Breast epithelium (tissue), 4 donors: ENCODE data around the gene PRDM16. TPM values are rescaled to one million over a fixed set of nuclear protein-coding genes. Genes with fewer than 3 reads are reported as not detected.
"Not testable (repeated sequence)": the region's sequence is repeated elsewhere in the genome, so short reads cannot be mapped to it uniquely, and the experiment has no call there.

Experiments used
- DNase-seq, 2 donors: peaks; one replicate each; pipeline ENCODE4 v3.0.0-alpha.2; 2019; ENCODE audit warnings: low spot score in 2 of 2
- H3K27ac ChIP-seq, 2 donors: fragments of 200-600 bp; sonication (generic) in 1 of 2; one replicate each; pipeline ENCODE4 v1.5.1; 2016 to 2019; ENCODE audit warnings: mild to moderate bottlenecking in 1 of 2
- H3K27me3 ChIP-seq, 2 donors: fragments of 200-600 bp; sonication (generic) in 1 of 2; one replicate each; pipeline versions ENCODE4 v1.5.1 to v1.6.0; 2017 to 2019; ENCODE audit warnings: control low read depth in 1 of 2, mild to moderate bottlenecking in 1 of 2
- H3K36me3 ChIP-seq: fragments of 200-600 bp; one replicate; pipeline ENCODE4 v1.5.1; 2019
- H3K4me1 ChIP-seq, 2 donors: fragments of 200-600 bp; sonication (generic); one replicate each; pipeline ENCODE4 v1.5.1; 2016 to 2019; ENCODE audit warnings: control low read depth in 1 of 2
- H3K4me3 ChIP-seq, 3 donors: fragments of 200-600 bp; sonication (generic); 1 replicate in 2 of 3; 2 replicates in 1 of 3; pipeline ENCODE4 v1.5.1; 2016 to 2019; ENCODE audit warnings: mild to moderate bottlenecking in 3 of 3, moderate library complexity in 2 of 3
- H3K9me3 ChIP-seq, 2 donors: fragments of 200-600 bp; sonication (generic) in 1 of 2; one replicate each; pipeline ENCODE4 v1.5.1; 2016 to 2019; ENCODE audit warnings: control low read depth in 1 of 2
- CTCF ChIP-seq, 3 donors: fragments of 450-650 bp; IDR thresholded peaks; one replicate each; pipeline ENCODE4 v1.5.1; 2016 to 2017; ENCODE audit warnings: antibody characterized with exemption in 3 of 3, mild to moderate bottlenecking in 3 of 3, moderate library complexity in 3 of 3
- POLR2A ChIP-seq: fragments of 450-650 bp; IDR thresholded peaks from one replicate; pipeline ENCODE4 v1.6.1; 2016; ENCODE audit warnings: antibody characterized with exemption, mild to moderate bottlenecking, moderate library complexity
- POLR2AphosphoS5 ChIP-seq, 3 donors: sonication (generic); formaldehyde crosslinking; IDR thresholded peaks; one replicate each; pipeline ENCODE4 v1.6.1; 2017; ENCODE audit warnings: antibody characterized with exemption in 3 of 3
- intact Hi-C: fragments of 100-400 bp; cut with DNase I; formaldehyde crosslinking; loops from one replicate; pipeline ENCODE4 v1.15.1; 2023; ENCODE audit warnings: low total_unique reads
- total RNA-seq, 3 donors: library from RNA; depleted of rRNA; stranded (reverse); fragments of >200 nt; gene quantifications; one replicate each; pipeline ENCODE4 v1.1.0, GENCODE V29; 2016

The PRDM16 gene
- total RNA-seq, 3 donors from 2014 or later = 0.48 to 3.8 (median 3.6) TPM

- H3K27me3 ChIP-seq = peaks cover 0 to 51% of the 10 kb centered on the region in 2 donors
- no peaks in the 10 kb centered on the region for H3K36me3 ChIP-seq
- H3K9me3 ChIP-seq = peaks cover 0 to 9% of the 10 kb centered on the region in 2 donors
- H3K27ac ChIP-seq = no peak overlapping the region
- DNase-seq = no peak
- intact Hi-C loops = no loop called here
- TF ChIP-seq POLR2AphosphoS5 (IDR thresholded peaks at IDR 0.05) (no peak), POLR2A (no peak), CTCF (IDR thresholded peaks at IDR 0.05) (no peak)
- H3K4me1 ChIP-seq = no peaks in the 10 kb centered on the region
- no peak overlapping the region for H3K4me3 ChIP-seq
Measured at GRCh38 chr1:3236955-3237354, 168.0 kb downstream of the PRDM16 start.

GRCh38 chr1:3237570-3237969, 168.6 kb downstream of the PRDM16 start:
- Histone ChIP-seq H3K27ac (no peak overlapping the region), H3K36me3 (no peaks in the 10 kb centered on the region), H3K4me3 (no peak overlapping the region), H3K27me3 (peaks cover 0 to 57% of the 10 kb centered on the region in 2 donors), H3K4me1 (no peaks in the 10 kb centered on the region), H3K9me3 (peaks cover 0 to 9% of the 10 kb centered on the region in 2 donors)
- intact Hi-C loops = no loop called here
- no peak for DNase-seq
- no peak for TF ChIP-seq POLR2AphosphoS5 (IDR thresholded peaks at IDR 0.05)
- TF ChIP-seq POLR2A = no peak
- TF ChIP-seq CTCF (IDR thresholded peaks at IDR 0.05) = no peak

- Histone ChIP-seq H3K4me3 (no peak overlapping the region), H3K27me3 (peaks cover 0 to 63% of the 10 kb centered on the region in 2 donors), H3K36me3 (no peaks in the 10 kb centered on the region), H3K9me3 (peaks cover 0 to 9% of the 10 kb centered on the region in 2 donors), H3K27ac (no peak overlapping the region), H3K4me1 (no peaks in the 10 kb centered on the region)
- intact Hi-C loops = no loop called here
- TF ChIP-seq POLR2AphosphoS5 (IDR thresholded peaks at IDR 0.05) (no peak), CTCF (IDR thresholded peaks at IDR 0.05) (no peak), POLR2A (no peak)
- no peak for DNase-seq
Measured at GRCh38 chr1:3237994-3238702, 169.1 kb downstream of the PRDM16 start.

GRCh38 chr1:3238703-3239278, 169.8 kb downstream of the PRDM16 start:
- TF ChIP-seq POLR2AphosphoS5 (IDR thresholded peaks at IDR 0.05) (no peak), CTCF (IDR thresholded peaks at IDR 0.05) (no peak), POLR2A (no peak)
- H3K4me1 ChIP-seq = no peaks in the 10 kb centered on the region
- intact Hi-C loops = no loop called here
- peaks cover 0 to 70% of the 10 kb centered on the region in 2 donors for H3K27me3 ChIP-seq
- no peaks in the 10 kb centered on the region for H3K36me3 ChIP-seq
- no peak overlapping the region for H3K4me3 ChIP-seq
- no peak overlapping the region for H3K27ac ChIP-seq
- no peak for DNase-seq
- peaks cover 0 to 9% of the 10 kb centered on the region in 2 donors for H3K9me3 ChIP-seq

GRCh38 chr1:3239991-3240390, 171.0 kb downstream of the PRDM16 start:
- H3K4me3 ChIP-seq, H3K9me3 ChIP-seq, H3K4me1 ChIP-seq, DNase-seq, H3K27ac ChIP-seq, H3K36me3 ChIP-seq, intact Hi-C loops: not testable (repeated sequence)
- H3K27me3 ChIP-seq = peaks cover 0 to 80% of the 10 kb centered on the region in 2 donors
